Neural crest cell (in vitro differentiated cells): ENCODE data around the gene RELA. TPM values are rescaled to one million over a fixed set of nuclear protein-coding genes. Genes with fewer than 3 reads are reported as not detected.

ENCODE experiments used
- DNase-seq: peaks from one replicate; pipeline ENCODE4 v3.0.0; 2021; ENCODE audit warnings: low read depth, mixed read lengths, low spot score
- H3K27ac Mint-ChIP-seq: one replicate; pipeline ENCODE4 v1.8.0; 2021; ENCODE audit warnings: mild to moderate bottlenecking, mixed read lengths; ENCODE audit not compliant: unreplicated experiment
- H3K27me3 Mint-ChIP-seq: 2 replicates; pipeline ENCODE4 v1.8.0; 2021; ENCODE audit warnings: low read depth, mild to moderate bottlenecking, mixed read lengths
- H3K36me3 Mint-ChIP-seq: 2 replicates; pipeline ENCODE4 v1.8.0; 2021; ENCODE audit warnings: low read depth, mild to moderate bottlenecking, mixed read lengths
- H3K4me1 Mint-ChIP-seq: 2 replicates; pipeline ENCODE4 v1.8.0; 2021; ENCODE audit warnings: mixed read lengths
- H3K4me3 Mint-ChIP-seq: one replicate; pipeline ENCODE4 v1.8.0; 2021; ENCODE audit warnings: mild to moderate bottlenecking, mixed read lengths
- H3K9me3 Mint-ChIP-seq: 2 replicates; pipeline ENCODE4 v1.8.0; 2021; ENCODE audit warnings: mixed read lengths
- CTCF ChIP-seq: fragments of 200-600 bp; sonication (generic); conservative IDR thresholded peaks from 2 replicates; pipeline ENCODE4 v1.5.0; 2021; ENCODE audit warnings: antibody characterized with exemption, mild to moderate bottlenecking
- total RNA-seq: library from RNA; stranded (reverse); gene quantifications from 2 replicates; pipeline ENCODE4 v1.2.1, GENCODE V29; 2021

Gene RELA
- total RNA-seq, 1 donor from 2014 or later = 53.7 TPM

- Mint-ChIP-seq H3K9me3 (no peaks in the 10 kb centered on the region), H3K27me3 (no peaks in the 10 kb centered on the region), H3K36me3 (peaks cover 5% of the 10 kb centered on the region), H3K27ac (no peak overlapping the region), H3K4me3 (peak overlapping the region; percentile 56), H3K4me1 (peaks cover 6% of the 10 kb centered on the region)
- DNase-seq = no peak
- no peak for TF ChIP-seq CTCF
These were observed 41.3 kb downstream of the RELA start for GRCh38 chr11:65621460-65621859.

DNA sequence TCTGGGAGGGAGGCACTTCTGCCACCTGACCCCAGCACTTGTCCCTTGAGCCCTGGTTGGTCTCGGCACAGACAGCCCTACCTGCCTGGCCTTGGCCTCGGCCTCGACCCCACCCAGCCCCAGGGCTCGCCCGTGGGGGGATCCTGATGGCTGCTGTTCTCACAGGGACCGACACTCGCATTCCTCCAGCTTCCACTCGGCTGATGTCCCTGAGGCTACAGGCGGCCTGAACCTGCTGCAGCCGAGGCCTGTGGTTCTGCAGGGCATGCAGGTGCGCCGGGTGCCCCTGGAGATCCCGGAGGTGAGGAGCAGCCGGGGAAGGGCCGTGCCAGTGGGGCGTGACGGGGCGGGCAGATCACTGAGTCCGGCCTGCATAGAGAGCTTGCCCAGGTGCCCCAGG is 42.0 kb downstream of the RELA start:
- peak overlapping the region; percentile 56 for H3K4me3 Mint-ChIP-seq
- TF ChIP-seq CTCF = no peak
- H3K27me3 Mint-ChIP-seq = no peaks in the 10 kb centered on the region
- H3K36me3 Mint-ChIP-seq = peaks cover 5% of the 10 kb centered on the region
- H3K9me3 Mint-ChIP-seq = no peaks in the 10 kb centered on the region
- peaks cover 9% of the 10 kb centered on the region for H3K4me1 Mint-ChIP-seq
- no peak overlapping the region for H3K27ac Mint-ChIP-seq
- DNase-seq = no peak

DNA sequence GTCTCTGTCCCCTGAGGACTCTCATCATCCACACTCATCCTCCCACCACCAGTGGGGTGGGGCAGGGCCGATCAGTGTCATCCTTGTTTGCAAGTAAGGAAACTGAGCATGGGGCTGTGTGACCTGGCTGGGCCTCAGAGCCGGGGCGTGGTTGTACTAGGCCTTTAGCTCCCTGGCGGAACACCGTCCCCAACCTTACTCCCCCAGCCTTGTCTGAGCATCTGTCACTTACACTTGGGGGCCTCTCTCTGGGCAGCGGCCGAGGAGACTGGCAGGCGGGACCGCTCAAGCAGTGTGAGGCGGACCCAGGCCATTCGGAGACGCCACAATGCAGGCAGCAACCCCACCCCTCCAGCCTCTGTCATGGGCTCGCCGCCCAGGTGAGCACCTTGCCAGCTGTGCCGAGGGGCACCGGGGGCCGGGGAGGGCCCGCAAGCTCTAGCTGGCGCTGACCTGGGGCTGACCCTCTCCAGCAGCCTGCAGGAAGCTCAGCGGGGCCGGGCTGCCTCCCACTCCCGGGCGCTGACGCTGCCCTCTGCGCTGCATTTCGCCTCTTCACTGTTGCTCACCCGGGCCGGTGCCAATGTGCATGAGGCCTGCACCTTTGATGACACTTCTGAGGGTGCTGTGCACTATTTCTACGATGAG is 43.3 kb downstream of the RELA start:
- peaks cover 5% of the 10 kb centered on the region for H3K36me3 Mint-ChIP-seq
- peaks cover 17% of the 10 kb centered on the region for H3K4me1 Mint-ChIP-seq
- DNase-seq = no peak
- H3K9me3 Mint-ChIP-seq = no peaks in the 10 kb centered on the region
- no peak for TF ChIP-seq CTCF
- no peaks in the 10 kb centered on the region for H3K27me3 Mint-ChIP-seq
- no peak overlapping the region for H3K27ac Mint-ChIP-seq
- H3K4me3 Mint-ChIP-seq = peak overlapping the region; percentile 78

DNA sequence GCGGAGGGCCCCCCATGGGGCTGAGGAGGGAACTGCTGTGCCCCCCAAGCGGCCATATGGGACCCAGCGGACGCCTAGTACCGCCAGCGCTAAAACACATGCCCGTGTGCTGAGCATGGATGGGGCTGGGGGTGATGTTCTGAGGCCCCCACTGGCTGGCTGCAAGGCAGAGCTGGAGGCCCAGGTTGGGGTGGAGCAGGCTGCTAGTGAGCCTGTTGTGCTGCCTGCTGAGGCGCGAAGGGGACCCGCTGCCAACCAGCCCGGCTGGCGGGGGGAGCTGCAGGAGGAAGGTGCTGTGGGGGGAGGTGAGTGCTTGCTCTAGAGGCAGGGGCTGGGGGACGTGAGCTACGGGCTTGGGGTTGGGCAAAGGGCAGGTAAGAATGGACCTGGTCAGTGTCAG is 44.0 kb downstream of the RELA start:
- Mint-ChIP-seq H3K36me3 (peaks cover 5% of the 10 kb centered on the region), H3K27me3 (no peaks in the 10 kb centered on the region), H3K9me3 (no peaks in the 10 kb centered on the region), H3K4me3 (peak overlapping the region; percentile 78), H3K27ac (no peak overlapping the region), H3K4me1 (peaks cover 17% of the 10 kb centered on the region)
- no peak for DNase-seq
- no peak for TF ChIP-seq CTCF

DNA sequence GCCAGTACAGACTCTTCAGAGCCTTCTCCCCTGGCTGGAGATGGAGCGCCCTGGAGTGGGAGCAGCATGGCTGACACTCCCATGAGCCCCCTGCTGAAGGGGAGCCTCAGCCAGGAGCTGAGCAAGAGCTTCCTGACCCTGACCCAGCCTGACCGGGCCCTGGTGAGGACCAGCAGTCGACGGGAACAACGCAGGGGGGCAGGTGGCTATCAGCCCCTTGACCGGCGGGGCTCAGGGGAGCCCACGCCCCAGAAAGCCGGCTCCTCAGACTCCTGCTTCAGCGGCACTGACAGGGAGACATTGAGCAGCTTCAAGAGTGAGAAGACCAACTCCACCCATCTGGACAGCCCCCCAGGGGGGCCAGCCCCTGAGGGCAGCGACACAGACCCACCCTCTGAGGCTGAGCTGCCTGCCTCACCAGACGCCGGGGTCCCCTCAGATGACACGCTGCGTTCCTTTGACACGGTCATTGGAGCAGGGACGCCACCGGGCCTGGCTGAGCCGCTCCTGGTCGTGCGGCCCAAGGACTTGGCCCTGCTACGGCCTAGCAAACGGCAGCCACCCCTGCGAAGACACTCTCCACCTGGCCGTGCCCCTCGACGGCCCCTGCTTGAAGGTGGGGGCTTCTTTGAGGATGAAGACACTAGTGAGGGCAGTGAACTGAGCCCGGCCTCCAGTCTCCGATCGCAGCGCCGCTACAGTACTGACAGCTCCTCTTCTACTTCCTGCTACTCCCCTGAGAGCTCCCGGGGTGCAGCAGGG is 44.5 kb downstream of the RELA start:
- no peak for DNase-seq
- Mint-ChIP-seq H3K4me3 (peak overlapping the region; percentile 41), H3K27me3 (no peaks in the 10 kb centered on the region), H3K27ac (no peak overlapping the region), H3K9me3 (no peaks in the 10 kb centered on the region), H3K4me1 (peaks cover 17% of the 10 kb centered on the region), H3K36me3 (peaks cover 5% of the 10 kb centered on the region)
- TF ChIP-seq CTCF = no peak
